GM18870 (cell line): ENCODE measurements around the gene SC5D.

ENCODE experiments used
- ATAC-seq: cut with Tn5 transposase; IDR thresholded peaks from one replicate; pipeline ENCODE4 v1.9.1; 2021; ENCODE audit warnings: moderate library complexity; ENCODE audit not compliant: unreplicated experiment

SC5D gene

GRCh38 chr11:121352251-121352891 lies 59.8 kb downstream of the SC5D start:
- ATAC-seq, result no peak

GRCh38 chr11:121354192-121354591 lies 61.6 kb downstream of the SC5D start:
- ATAC-seq, result no peak

- ATAC-seq, result no peak
Observed at GRCh38 chr11:121356357-121356756, 63.8 kb downstream of the SC5D start.
